GDM1 (cell line): Measurements from ENCODE around the gene DLG2.
"Not testable (repeated sequence)": the region's sequence is repeated elsewhere in the genome, so short reads cannot be mapped to it uniquely, and the experiment has no call there.

ENCODE experiments used
- DNase-seq: peaks from one replicate; lab custom pipeline; 2025; lab: John Stamatoyannopoulos, UW

Gene DLG2

DNA sequence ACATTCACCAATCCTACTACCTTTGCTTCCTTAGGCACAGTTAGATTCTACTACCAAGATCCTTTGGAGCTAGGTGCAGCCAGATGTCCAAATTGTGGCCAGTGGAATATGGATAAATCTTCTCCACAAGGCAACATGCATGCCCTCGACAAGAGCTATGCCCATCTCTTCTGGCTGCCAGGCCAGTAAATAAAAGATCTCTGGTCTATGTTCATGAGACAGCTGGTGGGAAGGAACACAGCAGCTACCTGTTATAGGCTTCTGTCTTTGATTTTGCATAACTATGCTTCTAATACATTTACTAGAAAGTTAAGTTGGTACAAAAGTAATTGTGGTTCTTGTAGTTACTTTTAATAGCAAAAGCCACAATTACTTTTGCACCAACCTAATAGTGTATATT lies 182.7 kb downstream of the DLG2 start:
- DNase-seq: no peak

DNA sequence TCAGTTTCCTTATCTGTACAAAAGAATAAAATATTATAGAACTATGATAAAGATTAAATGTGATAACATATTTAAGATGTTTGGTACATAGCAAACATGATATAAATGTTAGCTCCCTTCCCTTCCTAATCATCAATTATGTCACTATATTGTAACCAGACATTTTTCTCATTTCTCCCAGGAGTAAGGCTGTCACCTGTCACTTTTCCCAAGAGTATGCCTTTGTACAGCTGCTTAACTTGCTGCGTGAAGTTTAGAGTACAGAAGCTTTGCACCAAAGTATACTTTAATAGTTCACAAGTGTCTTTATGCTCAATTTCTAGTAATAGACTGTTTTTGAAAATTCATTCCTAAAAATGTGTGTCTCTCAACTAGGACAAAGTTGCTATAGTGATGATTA lies 186.9 kb downstream of the DLG2 start:
- no peak for DNase-seq

DNA sequence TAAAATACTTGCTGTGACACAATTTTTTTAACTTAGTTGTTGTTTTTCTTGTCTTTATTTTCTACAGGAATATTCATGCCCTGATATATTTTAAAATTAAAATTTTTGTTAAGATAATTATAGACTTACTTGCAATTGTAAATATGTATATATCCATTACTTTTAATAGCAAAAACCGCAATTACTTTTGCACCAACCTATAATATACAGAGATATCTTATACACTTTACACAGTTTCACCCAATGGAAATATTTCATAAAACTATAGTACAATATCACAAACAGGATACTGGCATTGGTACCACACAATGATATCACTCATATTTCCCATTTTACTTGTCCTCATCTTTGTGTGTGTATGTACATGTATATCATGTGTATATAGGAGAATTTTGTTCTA lies 188.8 kb downstream of the DLG2 start:
- no peak for DNase-seq

DNA sequence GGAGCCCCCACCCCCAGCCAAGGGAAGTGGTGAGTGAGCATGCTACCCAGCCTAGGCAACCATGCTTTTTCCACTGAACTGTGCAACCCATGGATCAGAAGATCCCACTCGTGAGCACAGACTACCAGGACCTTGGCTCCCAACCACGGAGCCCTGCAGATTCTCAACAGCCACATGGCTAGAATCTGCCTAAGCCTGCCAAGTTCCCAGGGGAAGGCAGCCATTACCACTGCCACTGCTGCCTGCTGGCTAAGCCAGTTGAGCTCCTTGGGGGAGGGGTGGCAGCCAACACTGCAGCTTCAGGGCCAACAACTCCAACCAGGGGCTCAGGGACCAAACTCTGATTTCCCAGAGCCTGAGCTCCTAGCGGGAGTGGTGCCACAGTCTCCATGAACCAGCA lies 195.8 kb downstream of the DLG2 start:
- DNase-seq: no peak

DNA sequence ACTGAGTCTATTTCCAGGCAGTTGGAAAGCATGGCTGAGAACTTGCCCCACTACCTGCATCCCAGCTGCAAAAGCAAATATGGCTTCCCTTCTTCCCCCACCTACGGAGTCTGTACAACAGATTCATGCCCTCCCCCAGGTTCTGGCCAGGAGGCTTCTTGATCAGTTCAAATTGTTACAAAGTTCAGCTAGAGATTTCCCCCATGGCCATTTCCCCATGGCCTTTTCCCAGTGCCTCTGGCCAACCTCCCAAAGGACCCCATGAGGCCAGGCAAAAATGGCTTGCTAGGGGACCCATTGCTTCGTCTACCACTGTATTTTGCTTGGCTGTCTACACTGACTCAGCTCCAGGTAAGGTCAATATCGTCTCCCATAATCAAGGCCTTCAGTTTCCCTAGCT lies 203.3 kb downstream of the DLG2 start:
- no peak for DNase-seq

DNA sequence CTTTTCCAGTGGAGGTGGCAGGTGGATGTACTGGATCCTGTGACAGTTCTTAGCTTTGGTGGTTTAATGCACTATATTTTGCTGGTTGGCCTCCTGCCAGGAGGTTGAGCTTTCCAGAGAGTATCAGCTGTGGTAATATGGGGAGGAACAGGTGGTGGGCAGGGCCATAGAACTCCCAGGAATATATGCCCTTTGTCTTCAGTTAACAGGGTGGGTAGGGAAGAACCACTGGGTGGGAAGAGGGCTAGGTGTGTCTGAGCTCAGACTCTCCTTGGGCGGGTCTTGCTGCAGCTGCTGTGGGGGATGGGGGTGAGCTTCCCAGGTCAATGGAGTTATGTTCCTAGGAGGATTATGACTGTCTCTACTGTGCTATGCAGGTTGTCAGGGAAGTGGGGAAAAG lies 203.8 kb downstream of the DLG2 start:
- no peak for DNase-seq

DNA sequence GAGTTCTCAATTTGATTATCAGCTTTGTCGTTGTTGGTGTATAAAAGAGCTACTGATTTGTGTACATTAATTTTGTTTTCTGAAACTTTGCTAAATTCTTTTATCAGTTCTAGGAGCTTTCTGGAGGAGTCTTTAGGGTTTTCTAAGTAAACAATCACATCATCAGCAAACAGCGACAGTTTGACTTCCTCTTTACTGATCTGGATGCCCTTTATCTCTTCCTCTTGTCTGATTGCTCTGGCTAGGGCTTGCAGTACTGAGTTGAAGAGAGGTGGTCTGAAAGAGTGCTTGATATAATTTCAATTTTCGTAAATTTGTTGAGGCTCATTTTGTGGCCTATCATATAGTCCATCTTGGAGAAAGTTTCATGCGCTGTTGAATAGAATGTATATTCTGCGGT lies 213.0 kb downstream of the DLG2 start:
- no peak for DNase-seq

DNA sequence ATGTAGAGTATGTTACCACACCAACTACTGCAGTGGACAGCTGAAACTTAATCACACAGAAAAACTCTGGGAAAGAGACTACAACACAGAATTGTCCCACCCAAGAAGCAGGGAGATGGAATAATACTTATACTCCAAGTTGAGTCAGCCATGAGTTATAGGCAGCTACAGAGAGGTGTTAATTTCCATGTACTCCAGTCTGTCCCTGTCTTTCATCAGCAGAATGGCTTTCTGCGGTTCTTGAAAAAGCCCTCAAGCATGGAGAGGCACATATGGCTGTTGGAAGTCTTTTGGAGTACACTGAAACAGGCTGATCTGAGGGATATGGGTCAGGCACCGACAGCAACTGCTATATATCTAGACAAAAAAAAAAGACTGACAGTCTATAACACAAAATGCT lies 219.5 kb downstream of the DLG2 start:
- DNase-seq: no peak

DNA sequence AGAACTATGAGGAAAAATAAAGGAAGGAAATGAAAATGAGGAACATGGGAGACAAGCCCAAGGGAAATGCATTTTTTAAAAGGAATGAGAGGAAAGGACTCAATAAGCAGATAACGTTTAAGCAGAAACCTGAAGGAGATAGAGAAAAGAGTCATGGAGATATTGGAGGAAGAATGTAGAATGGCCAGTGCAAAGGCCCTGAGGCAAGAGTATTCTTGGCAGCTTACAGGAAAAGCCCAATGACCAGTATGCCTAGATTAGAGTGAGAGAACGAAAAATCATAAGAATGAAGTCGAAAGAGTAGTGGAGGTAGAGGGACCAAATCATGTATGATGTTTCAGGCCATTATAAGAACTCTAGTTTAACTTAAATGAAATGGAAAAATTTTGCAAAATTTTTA lies 220.3 kb downstream of the DLG2 start:
- no peak for DNase-seq

DNA sequence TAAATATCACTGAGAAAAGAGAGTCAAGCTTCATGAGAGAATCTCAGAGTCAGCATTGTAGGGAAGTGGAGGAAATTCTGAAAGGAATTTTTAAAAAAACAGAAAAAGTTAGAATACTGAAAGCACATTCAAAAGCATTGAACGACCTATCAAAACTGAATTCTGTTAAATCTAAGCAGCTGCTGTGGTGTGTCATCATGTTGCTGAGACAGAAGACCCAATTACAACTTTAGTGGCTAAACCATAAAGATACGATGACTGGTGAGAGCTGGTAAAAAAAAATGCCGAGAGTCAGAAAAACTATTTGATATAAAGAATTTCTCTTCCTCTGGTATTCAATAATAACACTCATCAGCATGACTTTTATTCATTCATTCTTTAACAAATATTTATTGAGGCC lies 220.8 kb downstream of the DLG2 start:
- no peak for DNase-seq

DNA sequence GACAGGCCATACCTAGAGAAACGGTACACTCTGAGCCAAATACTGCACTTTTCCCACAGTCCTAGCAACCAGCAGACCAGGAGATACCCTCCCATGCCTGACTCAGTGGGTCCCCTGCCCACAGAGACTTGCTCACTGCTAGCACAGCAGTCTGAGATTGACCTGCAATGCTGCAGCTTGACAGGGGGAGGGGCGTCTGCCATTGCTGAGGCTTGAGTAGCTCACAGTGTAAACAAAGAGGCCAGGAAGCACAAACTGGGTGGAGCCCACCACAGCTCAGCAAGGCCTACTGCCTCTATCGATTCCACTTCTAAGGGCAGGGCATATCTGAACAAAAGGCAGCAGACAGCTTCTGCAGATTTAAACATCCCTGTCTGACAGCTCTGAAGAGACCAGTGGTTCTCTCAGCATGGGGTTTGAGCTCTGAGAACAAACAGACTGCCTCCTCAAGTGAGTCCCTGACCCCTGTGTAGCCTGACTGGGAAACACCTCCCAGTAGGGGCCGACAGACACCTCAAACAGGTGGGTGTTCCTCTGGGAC lies 231.6 kb downstream of the DLG2 start:
- DNase-seq: not testable (repeated sequence)

DNA sequence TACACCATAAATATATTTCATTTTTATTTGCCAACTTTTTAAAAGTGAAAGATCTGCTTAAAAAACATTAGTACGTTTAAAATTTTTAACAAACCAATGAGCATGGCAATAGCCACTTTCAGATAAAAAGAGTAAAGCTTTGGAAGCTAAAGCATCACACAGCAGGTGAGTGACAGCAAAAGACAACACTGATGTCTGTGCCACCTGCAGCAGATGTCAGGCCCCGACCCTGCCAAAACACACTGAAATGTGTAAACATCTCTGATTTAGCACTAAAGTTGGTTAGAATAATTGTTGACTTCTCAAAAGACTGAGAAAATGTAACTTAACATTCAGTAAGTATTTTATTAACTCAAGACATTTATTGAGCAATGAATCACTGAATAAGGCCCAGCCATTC lies 232.9 kb downstream of the DLG2 start:
- no peak for DNase-seq

DNA sequence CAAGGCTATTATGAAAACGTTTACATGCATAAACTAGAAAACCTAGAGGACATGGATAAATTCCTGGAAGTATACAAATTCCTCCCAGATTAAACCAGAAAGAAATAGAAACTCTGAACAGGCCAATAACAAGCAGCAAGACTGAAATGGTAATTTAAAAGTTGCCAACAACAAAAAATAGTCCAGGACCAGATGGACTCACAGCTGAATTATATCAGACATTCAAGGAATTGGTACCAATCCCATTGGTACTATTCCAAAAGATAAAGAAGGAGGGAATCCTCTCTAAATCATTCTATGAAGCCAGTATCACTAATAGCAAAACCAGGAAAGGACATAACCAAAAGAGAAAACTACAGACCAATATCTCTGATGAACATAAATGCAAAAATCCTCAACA lies 236.0 kb downstream of the DLG2 start:
- DNase-seq: no peak

DNA sequence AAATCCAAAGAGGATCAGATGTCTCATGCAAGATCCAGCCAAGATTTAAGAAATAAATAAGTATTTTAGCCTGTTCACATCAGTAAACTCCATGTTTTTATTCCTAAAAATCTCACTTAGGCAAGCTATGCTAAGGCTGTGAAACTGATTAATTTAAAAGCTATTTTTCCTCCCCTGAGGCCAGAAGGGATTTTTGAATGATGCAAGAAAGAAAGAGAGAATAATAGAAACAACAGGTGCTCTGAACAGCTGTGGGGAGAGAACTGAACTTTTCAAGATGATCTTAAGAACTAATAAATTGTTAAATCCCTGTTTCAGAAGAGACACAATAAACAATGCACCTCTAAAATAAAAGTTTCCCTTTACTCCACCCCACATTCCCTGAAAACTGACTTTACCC lies 241.6 kb downstream of the DLG2 start:
- DNase-seq: no peak

DNA sequence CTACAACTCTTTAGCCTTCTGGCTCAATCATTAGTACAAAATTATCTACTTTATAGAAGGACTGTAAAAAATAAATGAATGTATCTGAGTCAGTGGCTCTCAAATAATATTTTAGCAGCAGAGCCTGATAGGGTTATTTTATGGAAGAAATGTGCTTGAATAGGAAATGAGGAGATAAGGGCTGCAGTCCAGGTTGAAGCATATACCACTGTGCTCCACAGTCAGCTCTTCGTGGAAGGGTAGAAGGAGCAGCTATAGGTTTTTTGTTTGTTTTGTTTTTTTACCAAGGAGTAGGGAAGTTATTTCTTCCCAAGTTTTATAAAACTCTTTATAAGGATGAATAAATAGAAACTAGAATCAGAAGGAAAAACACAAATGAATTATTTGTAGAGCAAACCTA lies 242.0 kb downstream of the DLG2 start:
- no peak for DNase-seq

DNA sequence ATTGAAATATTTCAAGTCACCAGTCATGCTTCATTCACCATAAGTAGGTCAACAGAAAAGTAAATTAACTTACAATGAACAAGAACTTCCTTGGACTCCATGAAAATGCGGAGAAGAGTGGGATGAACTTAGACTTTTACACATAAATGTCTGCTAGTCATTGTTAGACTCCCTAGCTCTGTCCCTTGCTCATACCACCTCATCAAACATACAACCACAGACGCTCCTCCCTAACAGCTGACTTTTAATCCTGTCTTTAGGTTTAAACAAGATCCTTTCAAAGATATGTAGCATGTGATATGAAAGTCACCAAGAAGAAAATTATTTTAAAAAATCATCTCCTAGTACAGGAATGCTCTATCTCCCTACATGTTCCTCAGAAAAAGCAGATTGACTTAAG lies 248.1 kb downstream of the DLG2 start:
- DNase-seq: no peak

DNA sequence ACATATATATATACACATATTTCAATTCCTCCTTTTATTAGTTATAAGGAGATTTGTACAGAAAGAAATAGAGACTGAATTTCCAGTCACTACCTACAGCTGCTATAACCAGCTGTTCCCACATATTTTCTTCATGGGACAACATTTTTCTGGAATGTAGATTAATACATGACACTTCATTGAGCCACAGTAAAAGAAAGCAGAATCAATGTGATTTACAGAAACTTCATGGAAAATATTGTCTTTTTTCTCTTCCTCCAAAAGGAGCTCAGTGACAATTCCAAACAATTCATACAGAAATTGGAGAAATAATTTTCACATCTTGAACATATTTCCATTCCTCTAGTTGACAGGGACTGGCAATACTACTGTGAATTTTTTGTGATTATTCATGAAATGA lies 249.2 kb downstream of the DLG2 start:
- no peak for DNase-seq

DNA sequence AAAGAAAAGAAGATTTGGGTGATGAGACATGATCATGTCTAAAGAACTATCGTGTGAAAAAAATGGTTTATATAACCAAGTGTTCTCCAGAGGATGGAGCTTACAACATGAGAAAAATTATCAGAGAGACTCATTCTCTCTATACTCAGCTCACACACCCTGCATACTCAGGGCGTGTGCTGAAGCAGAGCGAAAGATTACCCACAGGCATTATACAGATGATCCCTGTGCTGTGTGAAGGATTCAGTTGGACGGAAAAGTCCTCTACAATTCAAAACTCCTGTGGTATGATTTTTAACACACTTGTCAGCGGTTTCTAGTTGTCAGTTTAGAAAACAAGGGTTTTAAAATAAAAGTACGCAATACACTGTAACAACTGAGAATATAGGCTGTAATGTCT lies 267.3 kb downstream of the DLG2 start:
- no peak for DNase-seq

DNA sequence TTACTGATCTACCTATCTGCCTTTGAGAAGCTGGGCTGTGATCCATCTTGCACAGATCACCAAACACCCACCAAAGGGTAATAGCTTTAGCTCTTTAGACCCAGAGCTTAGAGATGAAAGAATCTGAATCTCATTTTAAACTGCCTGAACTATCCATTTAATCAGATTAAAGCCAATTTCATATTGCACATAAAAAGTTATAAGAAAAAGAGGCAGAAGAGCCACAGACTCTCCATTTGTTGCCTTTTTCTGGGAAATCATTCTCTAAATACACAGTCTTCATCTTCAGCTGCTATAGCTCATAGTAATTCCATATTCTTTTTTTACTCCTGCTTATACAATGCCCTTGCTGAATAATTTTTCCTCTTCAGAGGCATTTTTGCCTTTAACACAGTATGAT lies 271.2 kb downstream of the DLG2 start:
- DNase-seq: no peak

DNA sequence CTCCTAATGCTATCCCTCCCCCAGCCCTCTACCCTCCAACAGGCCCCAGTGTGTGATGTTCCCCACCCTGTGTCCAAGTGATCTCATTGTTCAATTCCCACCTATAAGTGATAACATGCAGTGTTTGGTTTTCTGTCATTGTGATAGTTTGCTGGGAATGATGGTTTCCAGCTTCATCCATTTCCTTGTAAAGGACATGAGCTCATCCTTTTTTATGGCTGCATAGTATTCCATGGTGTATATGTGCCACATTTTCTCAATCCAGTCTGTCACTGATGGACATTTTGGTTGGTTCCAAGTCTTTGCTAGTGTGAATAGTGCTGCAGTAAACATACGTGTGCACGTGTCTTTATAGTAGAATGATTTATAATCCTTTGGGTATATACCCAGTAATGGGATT lies 277.6 kb downstream of the DLG2 start:
- DNase-seq: not testable (repeated sequence)

DNA sequence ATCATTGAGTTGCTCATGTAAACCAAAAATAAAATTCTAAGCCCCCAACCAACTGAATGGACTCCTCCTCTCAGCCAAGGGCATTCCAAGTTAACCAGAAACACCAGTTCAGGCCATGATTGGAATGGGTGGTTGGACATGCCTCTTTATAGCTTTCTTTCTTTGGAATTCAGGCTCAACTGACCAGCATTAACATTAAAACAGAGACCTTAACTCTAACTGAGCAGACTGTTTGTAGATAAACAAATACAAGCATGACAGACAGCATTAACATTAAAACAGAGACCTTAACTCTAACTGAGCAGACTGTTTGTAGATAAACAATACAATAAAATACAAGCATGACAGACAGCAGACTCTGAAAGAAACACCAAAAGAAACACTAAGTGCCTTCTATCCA lies 278.2 kb downstream of the DLG2 start:
- DNase-seq: no peak

DNA sequence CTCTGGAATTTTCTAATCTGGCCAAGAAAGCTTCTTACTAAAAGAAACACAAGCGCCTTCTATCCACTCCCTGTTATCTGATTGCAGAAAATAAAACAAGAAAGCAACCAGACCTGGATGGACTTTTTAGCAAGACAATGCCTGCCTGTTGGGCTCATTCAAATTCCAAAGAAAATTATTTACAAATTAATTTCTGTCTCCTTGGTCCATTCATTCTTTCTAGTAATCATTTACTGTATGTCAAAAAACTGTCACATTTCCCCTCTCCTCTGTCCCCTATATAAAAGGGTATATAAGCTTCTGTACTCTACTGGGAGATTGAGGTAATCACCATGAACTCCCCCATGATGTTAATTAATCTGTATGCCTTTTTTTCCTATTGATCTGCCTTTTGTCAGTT lies 279.9 kb downstream of the DLG2 start:
- DNase-seq: no peak

DNA sequence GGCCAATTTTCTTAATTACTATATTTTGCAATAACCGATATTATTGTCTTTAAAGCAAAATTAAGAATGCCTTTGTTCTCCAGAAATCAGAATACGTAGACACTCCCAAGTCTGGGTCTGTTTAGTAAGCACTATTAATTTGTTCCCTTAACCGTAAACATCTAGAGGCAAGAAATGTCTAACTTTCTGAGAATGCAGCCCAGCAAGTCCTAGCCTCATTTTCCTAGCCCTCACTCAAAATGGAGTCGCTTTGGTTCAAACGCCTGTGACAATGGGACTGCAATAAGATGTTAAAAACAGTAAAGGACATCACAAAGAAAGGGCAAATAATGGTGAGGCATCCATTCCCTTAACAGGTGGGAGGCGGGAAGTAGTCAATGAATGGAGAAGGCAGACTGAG lies 280.7 kb downstream of the DLG2 start:
- DNase-seq: no peak

DNA sequence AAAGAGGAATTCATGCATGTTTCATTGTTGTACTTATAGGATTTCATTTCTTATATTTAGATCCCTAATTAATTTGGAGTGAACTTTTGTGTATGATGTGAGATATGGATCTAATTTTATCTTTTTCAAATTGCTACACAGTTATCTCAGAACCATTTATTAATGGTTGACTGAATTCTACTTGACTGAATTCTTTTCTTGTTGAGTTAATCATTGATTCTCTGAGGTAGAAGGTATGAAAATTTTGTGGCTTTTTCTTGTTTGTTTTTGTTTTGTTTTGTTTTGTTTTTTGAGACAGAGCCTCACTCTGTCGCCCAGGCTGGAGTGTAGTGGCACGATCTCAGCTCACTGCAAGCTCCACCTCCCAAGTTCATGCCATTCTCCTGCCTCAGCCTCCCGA lies 286.3 kb downstream of the DLG2 start:
- not testable (repeated sequence) for DNase-seq

DNA sequence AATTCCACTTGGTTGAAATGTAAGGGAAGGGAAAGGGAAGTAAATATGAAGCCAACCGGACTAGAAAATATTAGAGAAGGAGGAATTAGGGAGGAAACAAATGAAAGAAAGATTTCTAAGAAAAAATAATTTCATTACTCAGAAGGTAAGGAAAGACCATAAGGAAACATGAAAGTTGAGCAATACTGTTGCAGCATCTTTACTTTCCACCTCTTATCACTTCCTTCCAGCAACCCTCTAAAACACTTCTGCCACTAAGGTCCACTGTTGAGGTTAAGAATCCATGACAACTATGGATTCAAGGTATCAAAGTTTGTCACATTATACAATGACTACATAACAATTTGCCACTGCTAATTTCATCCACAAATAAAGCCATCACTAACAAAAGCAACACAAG lies 308.6 kb downstream of the DLG2 start:
- DNase-seq: peak; percentile 9
